MM.1S (cell line): ENCODE results near the gene ATP8A1.

ENCODE experiments used
- CTCF ChIP-seq: fragments of 300-600 bp; sonication (generic); IDR thresholded peaks from 2 replicates; pipeline ENCODE4 v1.5.1; 2016; ENCODE audit warnings: antibody characterized with exemption, low read length, mixed read lengths
- EZH2 ChIP-seq: fragments of 300-600 bp; sonication (generic); optimal IDR thresholded peaks from 2 replicates; pipeline ENCODE3; 2017; ENCODE audit warnings: low read depth, mild to moderate bottlenecking, antibody characterized with exemption, low read length, mixed read lengths

GRCh38 chr4:42490015-42490414 lies 166.9 kb downstream of the ATP8A1 start:
- TF ChIP-seq CTCF (no peak), EZH2 (no peak)
